GM21619 (cell line): ENCODE data around the gene SLC38A10.

Experiments
- ATAC-seq: cut with Tn5 transposase; IDR thresholded peaks from one replicate; pipeline ENCODE4 v1.9.1; 2021; ENCODE audit not compliant: unreplicated experiment

Gene SLC38A10

GRCh38 chr17:81295031-81295675, at the start of gene SLC38A10:
SLC38A10 (minus strand) TSS chr17:81295307; CDS start chr17:81294921, 386 bp downstream.
- ATAC-seq: peak; percentile 74

DNA sequence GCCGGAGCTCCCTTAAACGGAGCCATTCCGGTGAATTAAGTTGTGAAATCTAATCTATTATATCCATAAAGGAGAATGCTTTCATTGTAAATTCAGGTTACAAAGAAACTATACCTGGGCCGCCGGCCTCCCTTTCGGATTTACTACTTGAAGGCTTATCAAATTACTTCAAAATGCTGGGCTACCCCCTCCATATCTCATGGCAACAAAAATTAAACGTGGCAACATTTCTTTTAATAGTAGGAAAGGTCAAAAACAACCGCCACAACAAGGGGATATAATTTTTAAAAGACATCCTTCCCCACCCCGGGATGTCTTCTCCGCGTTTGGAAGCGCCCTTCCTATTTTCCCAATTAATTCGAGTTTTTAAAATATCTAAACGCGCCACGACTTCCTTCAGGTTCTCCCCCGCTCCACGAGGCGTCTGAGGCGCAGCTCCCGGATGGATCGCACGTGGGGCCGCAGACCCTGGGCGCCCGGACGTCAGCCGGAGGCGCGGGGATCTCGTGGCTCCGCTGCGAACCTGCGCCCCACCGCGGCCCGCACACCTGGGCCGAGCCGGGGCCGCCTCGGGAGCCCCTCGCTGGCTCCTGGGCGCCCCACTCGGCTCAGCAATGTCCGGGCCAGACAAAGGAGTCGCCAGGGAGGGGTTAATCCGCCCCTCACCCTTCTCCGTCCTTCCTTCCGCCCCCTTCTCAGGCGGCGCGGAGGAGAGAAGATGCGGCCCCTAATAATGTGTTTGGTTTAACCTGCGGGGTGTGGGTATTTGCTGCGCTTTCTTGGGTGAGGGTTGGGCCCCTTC, 47.4 kb upstream of the SLC38A10 start:
- no peak for ATAC-seq

DNA sequence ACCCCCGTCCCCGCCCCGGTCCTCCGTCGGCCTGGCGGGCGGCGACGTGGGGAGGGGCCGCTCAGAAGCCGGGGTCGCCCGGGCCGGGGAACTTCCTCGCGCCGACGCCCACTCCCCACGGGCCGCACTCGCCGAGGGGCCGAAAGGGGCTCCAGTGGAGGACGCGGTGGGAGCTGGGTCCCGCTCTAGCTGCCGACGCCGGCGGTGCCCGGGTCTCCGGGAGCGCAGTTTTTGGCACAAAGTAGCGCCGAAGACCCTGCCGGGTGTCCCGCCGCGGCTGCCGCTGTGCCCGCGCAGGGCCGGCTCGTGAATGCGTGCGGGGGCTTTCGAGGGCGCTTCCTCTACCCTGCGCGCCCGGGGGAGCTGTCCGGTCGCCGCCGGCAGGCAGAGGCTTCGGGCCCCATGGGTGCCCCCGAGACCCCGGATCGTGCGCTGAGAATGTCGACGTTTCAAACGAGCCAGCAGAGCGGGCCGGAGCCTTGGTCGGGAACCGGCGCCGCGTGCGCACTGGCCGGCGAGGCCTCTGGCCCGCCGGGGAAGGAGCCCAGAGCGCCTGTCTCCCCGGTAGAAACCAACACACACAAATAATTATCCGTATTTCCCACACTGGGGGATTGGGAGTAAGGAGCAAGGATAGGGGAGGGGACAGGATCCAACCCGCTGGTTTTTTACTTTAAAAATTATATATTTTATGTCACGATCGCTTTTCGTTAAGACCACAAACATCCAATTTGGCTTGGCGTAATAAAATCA, 46.6 kb upstream of the SLC38A10 start:
- ATAC-seq: no peak

DNA sequence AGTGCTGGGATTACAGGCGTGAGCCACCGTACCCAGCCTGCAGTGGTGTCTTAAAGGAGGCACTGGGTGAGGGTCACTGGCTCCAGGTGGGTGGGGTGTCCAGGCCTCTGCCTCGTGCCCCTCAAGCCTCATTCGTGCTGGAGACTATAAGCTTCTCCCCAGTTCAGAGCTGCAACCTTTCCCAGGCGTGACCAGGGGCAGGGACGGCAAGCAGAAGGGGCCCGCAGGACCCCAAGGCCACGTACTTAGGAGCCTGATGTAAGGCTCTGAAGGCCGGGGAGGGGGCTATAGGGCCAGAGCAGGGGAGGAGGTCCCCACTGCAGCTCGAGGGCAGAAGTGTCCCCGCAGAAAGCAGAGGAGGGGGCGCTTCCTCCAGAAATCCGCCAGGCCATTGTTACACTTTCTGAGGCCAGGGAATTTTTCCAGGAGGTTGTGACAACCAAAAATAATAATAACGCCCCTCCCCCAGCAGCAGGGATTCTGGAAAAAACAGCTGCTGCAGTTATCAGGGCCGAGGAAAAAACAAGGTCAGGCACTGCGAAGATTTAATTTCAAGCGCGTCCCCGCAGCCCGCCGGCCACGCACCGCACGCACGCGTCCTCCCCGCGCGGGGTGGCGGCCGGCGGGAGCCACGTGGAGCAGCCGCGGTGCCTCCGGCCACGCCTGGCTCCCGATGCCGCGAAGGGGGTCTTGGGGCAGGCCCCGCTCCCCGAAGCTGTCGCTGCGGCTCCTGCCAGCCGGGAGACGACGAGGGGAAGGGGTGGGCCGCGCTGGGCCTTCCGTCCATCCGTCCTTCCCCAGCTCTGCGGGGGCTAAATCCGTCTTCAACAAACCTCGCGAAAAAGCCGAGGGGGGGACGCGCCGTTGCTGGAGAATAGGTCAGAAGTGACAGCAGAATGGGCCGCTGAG, 45.8 kb upstream of the SLC38A10 start:
- no peak for ATAC-seq

DNA sequence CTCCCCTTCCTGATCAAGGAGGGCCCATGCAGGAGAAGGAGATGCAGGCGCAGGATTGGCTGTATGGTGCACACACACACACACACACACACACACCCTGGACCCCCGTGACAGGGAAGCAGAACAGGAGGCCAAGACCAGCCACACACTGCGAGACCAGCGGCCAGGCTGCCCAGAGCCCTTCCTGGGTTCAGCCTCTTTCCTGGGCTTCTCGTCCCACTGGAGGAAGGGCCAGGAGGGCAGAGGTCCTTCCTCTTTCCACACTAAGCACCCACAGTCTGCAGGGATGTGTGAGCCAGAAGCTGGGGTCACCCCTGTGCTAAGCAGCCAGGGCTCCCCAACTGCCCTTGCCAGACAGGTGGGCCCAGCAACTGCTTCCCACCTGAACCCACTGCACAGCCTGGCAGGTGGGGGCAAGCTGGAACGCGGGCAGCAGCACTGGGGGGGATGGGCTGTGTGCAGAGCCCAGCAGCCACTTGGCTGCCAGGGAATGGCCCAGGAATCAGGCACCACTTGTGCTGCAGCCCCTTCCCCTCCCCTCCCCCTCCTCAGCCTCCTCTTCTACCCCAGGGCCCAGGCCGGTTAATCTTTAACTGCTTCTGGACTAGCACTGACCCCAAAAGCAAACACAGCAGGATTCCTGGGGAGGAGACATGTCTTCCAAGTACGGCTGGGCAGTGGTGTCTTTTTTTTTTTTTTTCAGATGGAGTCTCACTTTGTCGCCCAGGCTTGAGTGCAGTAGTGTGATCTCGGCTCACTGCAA, 44.6 kb upstream of the SLC38A10 start:
- no peak for ATAC-seq

DNA sequence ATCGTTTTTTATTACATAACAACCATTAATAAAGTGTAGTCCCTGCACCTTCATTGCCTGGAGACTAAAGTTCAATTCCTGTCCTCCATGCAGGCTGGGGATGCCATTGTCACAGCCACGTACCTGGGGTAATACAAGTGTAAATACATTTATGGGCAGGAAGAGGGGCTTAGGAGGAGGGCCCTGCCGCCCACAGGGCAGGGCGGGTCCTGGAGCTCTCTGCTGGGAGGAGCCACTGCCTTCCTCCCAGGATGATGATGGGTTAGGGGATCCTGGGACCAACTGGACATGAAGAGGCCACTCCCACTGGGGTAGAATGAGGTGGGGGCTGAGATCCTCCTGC, 44.1 kb upstream of the SLC38A10 start:
- no peak for ATAC-seq

- ATAC-seq: no peak
These were observed 43.4 kb upstream of the SLC38A10 start for GRCh38 chr17:81338274-81339190.

DNA sequence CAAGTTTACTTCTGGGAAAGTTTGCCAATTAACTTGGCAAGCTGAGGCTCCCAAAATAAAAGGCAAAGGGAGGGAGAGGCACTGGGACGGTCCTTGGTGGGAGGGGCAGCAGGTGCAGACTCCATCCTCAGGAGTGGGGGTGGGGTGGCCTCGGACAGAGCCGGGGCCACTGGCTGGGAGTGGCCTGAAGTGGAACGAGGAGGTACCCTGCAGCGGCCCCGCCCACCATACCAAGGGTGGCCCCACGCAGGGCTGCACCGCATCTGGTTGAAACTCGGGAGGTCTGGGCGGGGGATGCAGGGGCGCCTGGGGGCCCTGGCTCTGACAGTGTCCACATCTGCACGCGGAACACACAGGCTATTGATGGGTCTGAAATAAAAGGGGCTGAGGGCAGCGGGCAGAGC, 42.4 kb upstream of the SLC38A10 start:
- no peak for ATAC-seq

- ATAC-seq: no peak
These were observed 41.8 kb upstream of the SLC38A10 start for GRCh38 chr17:81336930-81337325.

- no peak for ATAC-seq
These were observed 41.3 kb upstream of the SLC38A10 start for GRCh38 chr17:81336296-81336929.

- ATAC-seq: no peak
These were observed 40.7 kb upstream of the SLC38A10 start for GRCh38 chr17:81335773-81336157.

GRCh38 chr17:81334987-81335772, 40.1 kb upstream of the SLC38A10 start:
- ATAC-seq: no peak

GRCh38 chr17:81334391-81334901, 39.3 kb upstream of the SLC38A10 start:
- no peak for ATAC-seq

DNA sequence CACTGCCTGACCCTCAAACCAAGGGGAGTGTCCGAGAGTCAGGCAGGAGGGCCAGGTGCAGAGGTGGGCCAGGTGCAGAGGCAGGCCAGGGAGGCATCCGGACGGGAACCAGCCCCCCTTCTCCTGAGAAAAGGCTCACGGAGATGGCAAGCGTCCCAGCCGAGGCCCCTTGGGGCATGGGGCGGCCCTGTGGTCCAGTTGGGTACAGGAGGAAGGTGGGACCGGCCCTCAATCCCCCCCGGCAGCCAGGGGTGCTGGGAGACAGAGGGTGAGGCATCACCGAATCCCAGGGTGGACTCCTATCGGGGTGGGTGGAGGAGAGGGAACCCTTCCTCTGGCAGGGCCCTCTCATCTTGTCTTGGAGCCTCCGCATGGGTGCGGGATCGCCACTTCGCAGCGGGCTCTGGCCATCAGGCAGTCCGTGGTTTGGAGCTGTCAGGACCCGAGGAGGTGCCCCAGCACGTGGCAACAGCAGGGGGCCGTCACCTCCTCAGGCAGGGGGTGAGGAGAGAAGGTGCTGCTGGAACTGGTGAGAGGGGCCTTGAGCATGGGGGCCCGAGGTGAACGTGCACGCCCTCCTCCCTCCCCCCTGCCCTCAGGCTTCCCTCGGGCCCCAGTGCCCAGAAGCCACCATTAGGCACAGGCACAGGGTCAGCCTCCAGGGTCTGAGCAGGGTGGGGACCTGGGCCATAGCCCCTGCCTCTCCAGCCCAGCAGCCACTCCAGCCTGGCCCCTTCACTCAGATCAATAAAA, 38.7 kb upstream of the SLC38A10 start:
- ATAC-seq: no peak

DNA sequence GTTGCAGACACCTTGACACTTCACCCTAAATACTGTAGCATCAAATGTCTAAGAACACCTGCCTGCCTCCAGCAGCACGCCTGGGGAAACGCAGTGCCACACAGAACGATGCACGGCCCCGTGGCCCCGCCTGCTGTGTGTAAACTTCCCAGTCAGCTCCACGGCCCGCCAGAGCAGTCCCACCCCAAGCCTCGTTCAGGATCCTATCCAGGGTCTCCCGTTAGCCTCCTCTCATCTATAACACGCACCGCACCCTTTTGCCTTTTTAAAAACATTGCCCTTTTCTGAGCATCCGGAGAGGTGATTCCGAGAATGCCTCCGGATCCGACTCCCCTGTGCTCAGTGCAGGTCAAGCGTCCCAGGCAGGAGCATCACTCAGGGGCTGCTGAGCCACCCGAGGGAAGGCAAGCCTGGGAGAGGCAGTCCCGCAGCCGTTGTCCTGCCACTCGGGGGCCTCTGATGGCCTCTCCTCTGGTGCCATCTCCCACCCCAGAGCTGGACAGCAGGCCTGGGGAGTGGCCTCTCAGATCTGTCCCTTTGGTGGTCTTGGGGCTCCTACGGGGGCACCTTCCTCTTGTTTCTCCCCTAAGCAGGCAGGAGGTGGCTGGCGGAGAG, 37.9 kb upstream of the SLC38A10 start:
- ATAC-seq: no peak

DNA sequence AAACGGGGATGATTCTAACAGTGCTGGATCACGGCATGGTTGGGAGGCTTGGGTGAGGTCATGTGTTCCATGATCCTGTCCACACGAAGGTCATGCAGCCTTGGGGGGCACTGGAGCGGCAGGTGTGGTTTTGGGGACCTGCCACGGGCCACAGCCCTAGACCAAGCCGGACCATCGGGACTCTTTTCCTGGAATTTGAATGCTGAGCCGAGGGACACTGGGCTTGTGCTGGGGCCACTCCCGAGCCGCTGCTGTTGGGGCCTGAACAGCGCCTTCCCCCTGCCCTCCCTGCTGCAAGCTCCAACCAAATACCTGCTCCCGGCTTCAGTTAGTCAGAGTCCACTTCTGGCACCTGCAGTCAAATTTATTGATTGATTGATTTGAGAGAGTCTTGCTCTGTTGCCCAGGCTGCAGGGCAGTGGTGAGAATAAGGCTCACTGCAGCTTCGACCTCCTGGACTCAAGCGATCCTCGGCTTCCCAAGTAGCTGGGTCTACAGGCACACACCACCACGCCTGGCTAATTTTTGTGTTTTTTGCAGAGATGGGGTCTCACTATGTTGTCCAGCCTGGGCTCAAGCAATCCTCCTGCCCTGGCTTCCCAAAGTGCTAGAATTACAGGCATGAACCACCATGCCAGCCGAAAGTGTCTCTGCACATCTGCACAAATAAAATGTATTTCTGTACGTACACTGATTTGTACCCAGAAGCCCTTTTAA, 37.2 kb upstream of the SLC38A10 start:
- no peak for ATAC-seq
